ENCODE data around the gene IDH3B. TPM values are rescaled to one million over a fixed set of nuclear protein-coding genes. Genes with fewer than 3 reads are reported as not detected.
A peak's percentile ranks its signal among the peaks of the same experiment; 100 is the strongest.

The IDH3B gene
- total and polyA plus RNA-seq, 2 of the 13 experiments (the other 11 are each of a cell fraction or from before 2014, with no cell fraction given), result 215 to 254 TPM

DNA sequence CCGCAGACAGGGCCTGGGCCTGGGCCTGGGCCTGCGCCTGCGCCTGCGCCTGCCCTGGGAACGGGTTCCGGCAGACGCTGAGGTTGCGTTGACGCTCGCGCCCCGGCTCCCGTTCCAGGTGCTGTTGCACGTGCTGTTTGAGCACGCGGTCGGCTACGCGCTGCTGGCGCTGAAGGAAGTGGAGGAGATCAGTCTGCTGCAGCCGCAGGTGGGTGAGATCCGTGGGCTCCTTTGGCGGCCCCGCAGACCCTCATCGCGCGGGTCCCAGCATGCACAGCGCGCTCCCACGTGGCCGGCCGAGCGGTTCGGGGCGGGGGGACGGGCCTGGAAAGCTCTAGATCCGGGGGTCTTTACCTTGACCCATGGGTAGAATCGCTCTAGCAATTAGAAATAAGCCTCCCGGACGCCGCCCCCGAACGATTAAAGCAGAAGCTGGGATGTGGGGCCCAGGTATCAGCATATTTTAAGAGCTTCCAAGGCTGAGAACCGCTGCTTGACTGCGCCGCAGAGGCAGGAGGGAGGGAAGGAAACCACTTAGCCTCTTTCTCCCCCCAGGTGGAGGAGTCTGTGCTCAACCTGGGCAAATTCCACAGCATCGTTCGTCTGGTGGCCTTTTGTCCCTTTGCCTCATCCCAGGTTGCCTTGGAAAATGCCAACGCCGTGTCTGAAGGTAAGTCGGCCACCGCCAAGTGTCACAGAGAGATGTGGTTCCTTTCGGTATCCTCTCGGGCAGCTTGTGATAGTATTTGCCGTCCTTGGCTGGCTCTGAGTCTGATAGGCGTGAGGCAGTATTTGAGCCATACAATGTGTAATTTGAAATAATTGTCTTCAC lies 11.1 kb downstream of the IDH3B start:
- Histone ChIP-seq H3K79me2 (ENCODE audit: insufficient read depth, low read length) (peaks cover 46% of the 10 kb centered on the region), H3K27ac (ENCODE audit: extremely low read length, insufficient read depth, low read length) (peak overlapping the region; percentile 90), H4K20me1 (ENCODE audit: insufficient read depth, low read length) (peaks cover 51% of the 10 kb centered on the region), H2AFZ (ENCODE audit: low read length) (no peak overlapping the region), H3K27me3 (ENCODE audit: control insufficient read depth in 1 of 2, insufficient read depth in 2 of 2, low read length in 2 of 2) (no peaks in the 10 kb centered on the region; a peak in 1 of 5 replicates), H3K36me3 (replicated peaks in 1 of 2; ENCODE audit: control insufficient read depth in 1 of 2, insufficient read depth in 2 of 2, low read length in 2 of 2) (peaks cover 34 to 43% of the 10 kb centered on the region in 2 experiments), H3K9ac (ENCODE audit: insufficient read depth, low read depth, low read length) (peak overlapping the region; percentile 88), H3K4me2 (ENCODE audit: low read depth, low read length) (peak overlapping the region; percentile 100), H3K4me1 (ENCODE audit: insufficient read depth, low read length) (peaks cover 43% of the 10 kb centered on the region), H3K4me3 (replicated peaks in 1 of 3; ENCODE audit: insufficient read depth in 1 of 3, low read depth in 2 of 3, low read length in 3 of 3) (peak overlapping the region; percentile 60 to 97 (median 83)), H3K9me3 (ENCODE audit: low read length) (no peaks in the 10 kb centered on the region)
- TSS peak; percentile 58 for BruUV-seq (replicated peaks)
- ATAC-seq (peak; percentile 58), FAIRE-seq (no peak), DNase-seq (ENCODE audit: low spot score) (peak; percentile 30)
- under 1% methylated on average over 33 of the region's 56 CpGs for WGBS (ENCODE audit: low lambda C conversion rate)
- intact Hi-C loops (cut with micrococcal nuclease; ENCODE audit: unreplicated experiment), result loop anchor here (5.0 kb wide), 2 partner anchors 141 to 186 kb away; no protein-coding TSS in a partner anchor
- POLR2A ChIA-PET, result interaction anchor here (0.7 to 7.0 kb wide), 26 partner anchors 8 to 393 kb away, joined by 3 to 151 read pairs (median 7); partner anchors contain the start of genes EBF4, IDH3B, MRPS26 and SNRPB
- in situ Hi-C loops (cut with HindIII; ENCODE audit: extremely low pct_ligation_motif_present, low pct_unique_long_range_greater_than_20kb), result no loop called here
- CTCF ChIA-PET (ENCODE audit: low intra/inter-chr PET ratio, low total read pairs), result no interaction called here
- no peak for TF ChIP-seq ZNF557 (CRISPR knock-in tag; IDR thresholded peaks at IDR 0.05)
- peak; percentile 94 for TF ChIP-seq TOPORS (CRISPR knock-in tag; IDR thresholded peaks at IDR 0.05)
- no peak for TF ChIP-seq ISX (CRISPR knock-in tag; conservative IDR thresholded peaks at IDR 0.05)
- no peak for TF ChIP-seq CREM (IDR thresholded peaks at IDR 0.05)
- no peak for TF ChIP-seq CREM (CRISPR knock-in tag; IDR thresholded peaks at IDR 0.05)
- TF ChIP-seq ELF1 (CRISPR knock-in tag; IDR thresholded peaks at IDR 0.05), result no peak
- TF ChIP-seq U2AF1 (optimal IDR thresholded peaks at IDR 0.05; ENCODE audit: low read depth, low read length), result no peak
- no peak; the same call in 1 of the 2 replicates for TF ChIP-seq KLF6 (CRISPR knock-in tag; IDR thresholded peaks at IDR 0.05)
- no peak for TF ChIP-seq GABPA (IDR thresholded peaks at IDR 0.05; ENCODE audit: low read depth, low read length)
- no peak for TF ChIP-seq GABPA (CRISPR knock-in tag; IDR thresholded peaks at IDR 0.05; ENCODE audit: low read depth)
- TF ChIP-seq, protein P1, sequence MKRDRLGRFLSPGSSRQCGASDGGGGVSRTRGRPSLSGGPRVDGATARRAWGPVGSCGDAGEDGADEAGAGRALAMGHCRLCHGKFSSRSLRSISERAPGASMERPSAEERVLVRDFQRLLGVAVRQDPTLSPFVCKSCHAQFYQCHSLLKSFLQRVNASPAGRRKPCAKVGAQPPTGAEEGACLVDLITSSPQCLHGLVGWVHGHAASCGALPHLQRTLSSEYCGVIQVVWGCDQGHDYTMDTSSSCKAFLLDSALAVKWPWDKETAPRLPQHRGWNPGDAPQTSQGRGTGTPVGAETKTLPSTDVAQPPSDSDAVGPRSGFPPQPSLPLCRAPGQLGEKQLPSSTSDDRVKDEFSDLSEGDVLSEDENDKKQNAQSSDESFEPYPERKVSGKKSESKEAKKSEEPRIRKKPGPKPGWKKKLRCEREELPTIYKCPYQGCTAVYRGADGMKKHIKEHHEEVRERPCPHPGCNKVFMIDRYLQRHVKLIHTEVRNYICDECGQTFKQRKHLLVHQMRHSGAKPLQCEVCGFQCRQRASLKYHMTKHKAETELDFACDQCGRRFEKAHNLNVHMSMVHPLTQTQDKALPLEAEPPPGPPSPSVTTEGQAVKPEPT (CRISPR knock-in tag; IDR thresholded peaks at IDR 0.05; ENCODE audit: low read depth), result peak; percentile 48; the same call in 1 of the 2 replicates
- TF ChIP-seq NR2F1 (CRISPR knock-in tag; IDR thresholded peaks at IDR 0.05), result no peak
- no peak; the same call in none of the 2 replicates for TF ChIP-seq ATF7-NPFF (CRISPR knock-in tag; IDR thresholded peaks at IDR 0.05; ENCODE audit: low read depth)
- TF ChIP-seq IKZF4 (CRISPR knock-in tag; IDR thresholded peaks at IDR 0.05; ENCODE audit: borderline replicate concordance, low read depth, not compliant biosample characterization), result peak; percentile 63
- no peak for TF ChIP-seq SMC3 (IDR thresholded peaks at IDR 0.05; ENCODE audit: low read length)
- peak; percentile 62; the same call in 1 of the 2 replicates for TF ChIP-seq ARNT2 (CRISPR knock-in tag; IDR thresholded peaks at IDR 0.05; ENCODE audit: low read depth)
- no peak; the same call in 1 of the 2 replicates for TF ChIP-seq KAT7 (CRISPR knock-in tag; IDR thresholded peaks at IDR 0.05; ENCODE audit: borderline replicate concordance)
- TF ChIP-seq JUNB (CRISPR knock-in tag; IDR thresholded peaks at IDR 0.05; ENCODE audit: borderline replicate concordance), result no peak; the same call in 1 of the 2 replicates
- peak; percentile 84; the same call in 1 of the 2 replicates for TF ChIP-seq AHR (CRISPR knock-in tag; IDR thresholded peaks at IDR 0.05)
- no peak for TF ChIP-seq ZNF513 (CRISPR knock-in tag; conservative IDR thresholded peaks at IDR 0.05)

All from HepG2 (cell line).